ENCODE results near the gene COBL.

Gene COBL

GRCh38 chr7:51274955-51275354, 41.7 kb downstream of the COBL start:
- DNase-seq = no peak

- DNase-seq = no peak
Measured at GRCh38 chr7:51274001-51274400, 42.6 kb downstream of the COBL start.

GRCh38 chr7:51273360-51273759, 43.2 kb downstream of the COBL start:
- DNase-seq = no peak

GRCh38 chr7:51270965-51271364, 45.6 kb downstream of the COBL start:
- DNase-seq = no peak

- no peak for DNase-seq
Measured at GRCh38 chr7:51269911-51270310, 46.7 kb downstream of the COBL start.

GRCh38 chr7:51269321-51269720, 47.3 kb downstream of the COBL start:
- DNase-seq = no peak

- DNase-seq = no peak
Measured at GRCh38 chr7:51268859-51269258, 47.8 kb downstream of the COBL start.

- DNase-seq = no peak
Measured at GRCh38 chr7:51267169-51267568, 49.4 kb downstream of the COBL start.

GRCh38 chr7:51265066-51265907, 51.3 kb downstream of the COBL start:
- DNase-seq = no peak

GRCh38 chr7:51263631-51264484, 52.8 kb downstream of the COBL start:
- no peak for DNase-seq

- DNase-seq = no peak
Measured at GRCh38 chr7:51262796-51263531, 53.6 kb downstream of the COBL start.

- DNase-seq = no peak
Measured at GRCh38 chr7:51261950-51262795, 54.4 kb downstream of the COBL start.

- no peak for DNase-seq
Measured at GRCh38 chr7:51261117-51261835, 55.3 kb downstream of the COBL start.

GRCh38 chr7:51260516-51260915, 56.1 kb downstream of the COBL start:
- no peak for DNase-seq

- DNase-seq = no peak
Measured at GRCh38 chr7:51259766-51260165, 56.8 kb downstream of the COBL start.

GRCh38 chr7:51256916-51257315, 59.7 kb downstream of the COBL start:
- no peak for DNase-seq

GRCh38 chr7:51256209-51256781, 60.3 kb downstream of the COBL start:
- no peak for DNase-seq

GRCh38 chr7:51255536-51256208, 60.9 kb downstream of the COBL start:
- no peak for DNase-seq

GRCh38 chr7:51255036-51255435, 61.6 kb downstream of the COBL start:
- no peak for DNase-seq

GRCh38 chr7:51253157-51253556, 63.5 kb downstream of the COBL start:
- DNase-seq = no peak

- no peak for DNase-seq
Measured at GRCh38 chr7:51251290-51251689, 65.3 kb downstream of the COBL start.
